HepG2 (cell line): Measurements from ENCODE around the gene SLC5A6. TPM values are rescaled to one million over a fixed set of nuclear protein-coding genes. Genes with fewer than 3 reads are reported as not detected.

Experiments
- ATAC-seq: fragments of 200-7000 bp; cut with Tn5 transposase; 3 replicates; pipeline ENCODE4 v1.9.1; 2020; ENCODE audit warnings: mild to moderate bottlenecking, moderate library complexity
- BruUV-seq: library from RNA; stranded (reverse); fragments of 400-500 nt; replicated peaks from 2 replicates; lab custom pipeline; 2021; lab: Mats Ljungman, UMichigan
- CTCF ChIA-PET: fragments of 300-600 bp; formaldehyde crosslinking; extraction: SDS; loops from one replicate; lab custom pipeline; 2021; ENCODE audit warnings: low total read pairs, inconsistent platforms, low intra/inter-chr PET ratio; lab: Yijun Ruan, JAX
- POLR2A ChIA-PET: fragments of 350-600 bp; sonication (Branson Sonifier 250); formaldehyde crosslinking; loops from one replicate; lab custom pipeline; 2020; ENCODE audit warnings: antibody characterized with exemption, inconsistent platforms; lab: Yijun Ruan, JAX
- DNase-seq: peaks from one replicate; pipeline ENCODE4 v3.0.0-alpha.2; 2015; ENCODE audit warnings: low spot score
- FAIRE-seq: peaks from 3 replicates; lab custom pipeline; 2011; peaks lifted over from hg19 to GRCh38; lab: Jason Lieb, UNC
- H2AFZ ChIP-seq: one replicate; pipeline ENCODE4 v1.6.1; 2011; ENCODE audit warnings: low read length, inconsistent platforms
- H3K27ac ChIP-seq: fragments of 300-600 bp; 3 replicates; pipeline ENCODE4 v1.8.0; 2011; ENCODE audit warnings: mixed run types, mild to moderate bottlenecking, mixed read lengths, low read length, inconsistent platforms; ENCODE audit not compliant: insufficient read depth; ENCODE audit errors: extremely low read length
- H3K27me3 ChIP-seq, 2 experiments: fragments of 200-600 bp in 1 of 2; 2 replicates in 1 of 2; 3 replicates in 1 of 2; pipeline versions ENCODE4 v1.6.0 to v1.8.0; 2011; ENCODE audit warnings: low read length in 2 of 2, mild to moderate bottlenecking in 2 of 2, moderate library complexity in 2 of 2, inconsistent platforms in 1 of 2; ENCODE audit not compliant: insufficient read depth in 2 of 2, control insufficient read depth in 1 of 2
- H3K36me3 ChIP-seq, 2 experiments: fragments of 200-600 bp in 1 of 2; replicated peaks in 1 of 2; 2 replicates in 1 of 2; 3 replicates in 1 of 2; pipeline versions ENCODE4 v1.5.1 to v1.8.0; 2011; ENCODE audit warnings: low read length in 2 of 2, inconsistent platforms in 1 of 2; ENCODE audit not compliant: insufficient read depth in 2 of 2, control insufficient read depth in 1 of 2
- H3K4me1 ChIP-seq: 2 replicates; pipeline ENCODE4 v1.5.1; 2012; ENCODE audit warnings: low read length, inconsistent platforms; ENCODE audit not compliant: insufficient read depth
- H3K4me2 ChIP-seq: 2 replicates; pipeline ENCODE4 v1.6.0; 2011; ENCODE audit warnings: low read depth, low read length, inconsistent platforms
- H3K4me3 ChIP-seq, 3 experiments: fragments of 200-600 bp in 1 of 3; sonication (generic), shearing (Covaris generic) in 1 of 3; replicated peaks in 1 of 3; 2 replicates each; pipeline ENCODE4 v1.5.1; 2011 to 2016; ENCODE audit warnings: low read length in 3 of 3, inconsistent platforms in 2 of 3, low read depth in 2 of 3, mild to moderate bottlenecking in 2 of 3, control low read depth in 1 of 3, mixed read lengths in 1 of 3; ENCODE audit not compliant: insufficient read depth in 1 of 3
- H3K79me2 ChIP-seq: one replicate; pipeline ENCODE4 v1.6.1; 2011; ENCODE audit warnings: low read length, inconsistent platforms; ENCODE audit not compliant: insufficient read depth
- H3K9ac ChIP-seq: 2 replicates; pipeline ENCODE4 v1.6.0; 2011; ENCODE audit warnings: mild to moderate bottlenecking, low read depth, low read length, inconsistent platforms; ENCODE audit not compliant: insufficient read depth
- H3K9me3 ChIP-seq: 2 replicates; pipeline ENCODE4 v1.5.1; 2012; ENCODE audit warnings: mild to moderate bottlenecking, low read length
- H4K20me1 ChIP-seq: 2 replicates; pipeline ENCODE4 v1.6.0; 2011; ENCODE audit warnings: inconsistent platforms, mild to moderate bottlenecking, low read length, moderate library complexity; ENCODE audit not compliant: insufficient read depth
- CBX2 ChIP-seq, 2 experiments: fragments of 200-600 bp in 1 of 2; sonication (generic); formaldehyde crosslinking in 1 of 2; IDR thresholded peaks; 2 replicates each; pipeline versions ENCODE4 v1.7.0 to v1.8.1; 2018 to 2022; ENCODE audit warnings: low read depth in 2 of 2, low read length in 1 of 2, mild to moderate bottlenecking in 1 of 2, missing genetic modification reagents in 1 of 2
- CEBPZ ChIP-seq: IDR thresholded peaks from 2 replicates; pipeline ENCODE4 v1.6.1; 2012; ENCODE audit warnings: low read length, improper control_type of control experiment
- HINFP ChIP-seq: sonication (generic); formaldehyde crosslinking; IDR thresholded peaks from 2 replicates; pipeline ENCODE4 v1.4.0; 2020; ENCODE audit warnings: low read depth, mild to moderate bottlenecking, missing genetic modification reagents
- HIVEP1 ChIP-seq: sonication (generic); formaldehyde crosslinking; IDR thresholded peaks from 2 replicates; pipeline ENCODE4 v1.4.0; 2020; ENCODE audit warnings: mild to moderate bottlenecking, missing genetic modification reagents
- MYNN ChIP-seq: sonication (generic); formaldehyde crosslinking; IDR thresholded peaks from 2 replicates; pipeline ENCODE4 v1.4.0; 2020; ENCODE audit warnings: mild to moderate bottlenecking, low read depth, missing genetic modification reagents
- TBL1XR1 ChIP-seq: fragments of 150-350 bp; IDR thresholded peaks from 2 replicates; pipeline ENCODE4 v1.6.1; 2014; ENCODE audit warnings: borderline replicate concordance, low read length; ENCODE audit not compliant: partially characterized antibody
- U2AF2 ChIP-seq: fragments of 200-400 bp; formaldehyde crosslinking; IDR thresholded peaks from 2 replicates; pipeline ENCODE4 v1.6.1; 2017; ENCODE audit warnings: low read depth, mild to moderate bottlenecking, low read length
- ZHX1 ChIP-seq: sonication (generic); formaldehyde crosslinking; IDR thresholded peaks from 2 replicates; pipeline ENCODE4 v1.8.1; 2022; ENCODE audit warnings: low read depth, mild to moderate bottlenecking, missing genetic modification reagents
- ZNF660 ChIP-seq: sonication (generic); formaldehyde crosslinking; IDR thresholded peaks from 2 replicates; pipeline ENCODE4 v1.5.1; 2020; ENCODE audit warnings: mild to moderate bottlenecking, low read depth, missing genetic modification reagents, borderline replicate concordance
- ZNF740 ChIP-seq: sonication (generic); formaldehyde crosslinking; IDR thresholded peaks from 2 replicates; pipeline ENCODE4 v1.4.0; 2020; ENCODE audit warnings: missing genetic modification reagents
- ZZZ3 ChIP-seq: sonication (generic); formaldehyde crosslinking; IDR thresholded peaks from 2 replicates; pipeline ENCODE4 v1.4.0; 2020; ENCODE audit warnings: missing genetic modification reagents, mild to moderate bottlenecking, borderline replicate concordance
- WGBS: methylation state at CpG from one replicate; pipeline ENCODE4 v1.1.6; 2017; ENCODE audit warnings: low lambda C conversion rate; 5-methylcytosine and 5-hydroxymethylcytosine counted together
- in situ Hi-C: cut with HindIII; loops from 2 replicates; pipeline ENCODE4 v1.10.0; 2017; ENCODE audit warnings: low pct_unique_long_range_greater_than_20kb; ENCODE audit not compliant: extremely low pct_ligation_motif_present
- intact Hi-C: fragments of 100-400 bp; cut with micrococcal nuclease; formaldehyde crosslinking; loops from one replicate; pipeline ENCODE4 v1.10.0; 2022; ENCODE audit not compliant: unreplicated experiment
- polyA plus RNA-seq, 8 experiments: library from polyadenylated mRNA; depleted of rRNA in 3 of 8; stranded (reverse) in 7 of 8; unstranded in 1 of 8; fragments of >200 nt; fragmentation: Illumina TruSeq in 4 of 8; extraction: Trizol in 4 of 8; gene quantifications; 2 replicates each; pipeline versions ENCODE4 v1.2.1 to v1.2.3, GENCODE V29; 2011 to 2016; ENCODE audit warnings: low read depth in 4 of 8, missing spikeins in 1 of 8, mixed read lengths in 1 of 8; ENCODE audit not compliant: insufficient read depth in 1 of 8
- total RNA-seq, 5 experiments: library from RNA; depleted of rRNA; stranded (reverse); fragments of >200 nt; fragmentation: Illumina TruSeq; extraction: Trizol; gene quantifications; 2 replicates each; pipeline ENCODE4 v1.2.3, GENCODE V29; 2016; ENCODE audit warnings: low read depth in 1 of 5

SLC5A6 gene
- total and polyA plus RNA-seq, 2 of the 13 experiments (the other 11 are each of a cell fraction or from before 2014, with no cell fraction given) = 135 to 417 TPM

- no peak for TF ChIP-seq TBL1XR1
- TF ChIP-seq CEBPZ = no peak
- TF ChIP-seq HIVEP1 (CRISPR knock-in tag) = no peak
- no peak for TF ChIP-seq MYNN (CRISPR knock-in tag)
These were observed 21.3 kb upstream of the SLC5A6 start (continued) for GRCh38 chr2:27233341-27233740.

GRCh38 chr2:27231921-27232320, 19.9 kb upstream of the SLC5A6 start:
- H3K36me3 ChIP-seq = peaks cover 58 to 78% of the 10 kb centered on the region in 2 experiments
- no peaks in the 10 kb centered on the region for H4K20me1 ChIP-seq
- H3K9me3 ChIP-seq = no peaks in the 10 kb centered on the region
- no peak overlapping the region for H3K27ac ChIP-seq
- no peaks in the 10 kb centered on the region for H3K79me2 ChIP-seq
- H3K27me3 ChIP-seq = no peaks in the 10 kb centered on the region
- ChIA-PET POLR2A (interaction anchor here (0.5 kb wide), 1 partner anchor 21 kb away, joined by 3 read pairs; no protein-coding TSS in a partner anchor), CTCF (no interaction called here)
- no peak overlapping the region for H3K9ac ChIP-seq
- H3K4me2 ChIP-seq = no peak overlapping the region
- peaks cover 9% of the 10 kb centered on the region; the same call in 1 of the 2 replicates for H3K4me1 ChIP-seq
- WGBS = 97% methylated on average over 13 of the region's 13 CpGs
- H2AFZ ChIP-seq = no peak overlapping the region
- intact Hi-C loops = no loop called here
- ATAC-seq (no peak), DNase-seq (no peak), FAIRE-seq (no peak)
- BruUV-seq = no TSS peak
- no peak overlapping the region for H3K4me3 ChIP-seq
- in situ Hi-C loops = no loop called here
- TF ChIP-seq CBX2 (IDR thresholded peaks at IDR 0.05; ENCODE audit: low read depth, low read length) (no peak), CBX2 (CRISPR knock-in tag; IDR thresholded peaks at IDR 0.05; ENCODE audit: low read depth) (no peak), ZZZ3 (CRISPR knock-in tag) (no peak), ZNF740 (CRISPR knock-in tag) (no peak), HINFP (CRISPR knock-in tag) (no peak), ZHX1 (CRISPR knock-in tag) (no peak), ZNF660 (CRISPR knock-in tag) (no peak), U2AF2 (no peak)
